Measurements from ENCODE around the gene IGSF8.

IGSF8 gene, protein sequence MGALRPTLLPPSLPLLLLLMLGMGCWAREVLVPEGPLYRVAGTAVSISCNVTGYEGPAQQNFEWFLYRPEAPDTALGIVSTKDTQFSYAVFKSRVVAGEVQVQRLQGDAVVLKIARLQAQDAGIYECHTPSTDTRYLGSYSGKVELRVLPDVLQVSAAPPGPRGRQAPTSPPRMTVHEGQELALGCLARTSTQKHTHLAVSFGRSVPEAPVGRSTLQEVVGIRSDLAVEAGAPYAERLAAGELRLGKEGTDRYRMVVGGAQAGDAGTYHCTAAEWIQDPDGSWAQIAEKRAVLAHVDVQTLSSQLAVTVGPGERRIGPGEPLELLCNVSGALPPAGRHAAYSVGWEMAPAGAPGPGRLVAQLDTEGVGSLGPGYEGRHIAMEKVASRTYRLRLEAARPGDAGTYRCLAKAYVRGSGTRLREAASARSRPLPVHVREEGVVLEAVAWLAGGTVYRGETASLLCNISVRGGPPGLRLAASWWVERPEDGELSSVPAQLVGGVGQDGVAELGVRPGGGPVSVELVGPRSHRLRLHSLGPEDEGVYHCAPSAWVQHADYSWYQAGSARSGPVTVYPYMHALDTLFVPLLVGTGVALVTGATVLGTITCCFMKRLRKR

DNA sequence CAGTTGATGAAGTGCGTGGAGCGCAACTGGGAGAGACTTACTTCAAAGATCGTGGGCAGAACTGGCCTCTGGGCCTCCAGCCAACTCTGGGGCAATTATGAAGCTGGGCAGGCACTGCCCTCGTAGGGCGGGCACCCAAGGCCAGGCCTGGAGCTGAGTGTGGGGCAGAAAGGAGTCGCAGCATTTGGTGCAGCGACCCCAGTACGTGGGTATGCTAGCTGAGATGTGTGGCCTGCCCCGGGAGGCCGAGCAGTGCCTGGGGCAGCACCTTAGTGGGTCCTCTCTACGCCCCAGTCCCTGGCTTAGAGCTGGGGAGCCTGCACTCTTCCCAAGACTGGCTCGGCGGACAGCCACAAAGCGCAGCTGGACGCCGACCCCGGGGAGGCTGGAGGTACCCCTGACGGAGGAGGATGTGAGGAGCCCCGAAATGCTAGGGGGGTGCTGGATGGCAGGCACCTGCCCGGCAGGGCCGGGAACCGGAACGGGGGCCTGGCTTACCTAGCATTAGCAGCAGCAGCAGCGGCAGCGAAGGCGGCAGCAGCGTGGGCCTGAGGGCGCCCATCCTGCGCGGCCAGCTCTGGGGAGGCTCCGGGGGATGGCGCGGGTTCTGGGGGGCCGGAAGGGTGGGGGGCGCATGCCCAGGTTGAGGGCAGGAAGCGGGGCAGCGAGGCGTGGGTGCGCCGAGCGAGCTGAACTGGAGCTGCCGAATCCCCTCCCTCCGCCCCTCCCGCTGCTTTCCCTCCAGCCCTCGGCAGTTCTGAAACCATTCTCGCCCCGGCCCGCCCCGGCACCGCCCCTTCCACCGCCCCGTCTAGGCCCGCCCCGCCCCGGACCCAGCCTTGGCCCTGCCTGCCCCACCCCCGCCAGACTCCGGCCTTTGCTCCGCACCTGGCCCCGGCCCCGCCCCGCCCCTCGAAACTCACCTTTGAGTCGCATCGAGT is at the start of gene IGSF8:
Gene IGSF8 (minus strand): TSS at position 709 of the 941 bp plus-strand sequence. CDS start 147 bp downstream, at position 562.
- peak; percentile 98 for DNase-seq

DNA sequence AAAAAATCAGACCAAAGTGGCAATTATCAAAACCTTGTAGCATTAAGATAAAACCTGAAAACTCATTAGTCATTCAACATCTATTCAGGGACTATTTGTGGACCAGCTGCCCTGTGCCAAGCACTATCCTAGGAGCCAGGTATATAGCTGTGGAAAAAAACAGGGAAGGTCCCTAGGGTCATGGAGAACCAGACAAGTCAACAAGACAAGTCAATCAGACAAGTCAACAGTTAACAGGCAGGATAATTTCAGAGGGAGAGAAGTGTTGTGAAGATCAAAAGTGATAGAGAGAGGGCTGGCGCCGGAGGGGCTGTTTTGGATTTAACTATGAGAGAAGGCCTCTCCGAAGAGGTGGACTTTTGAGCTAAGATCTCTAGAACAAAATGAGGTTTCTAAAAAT is 49.7 kb upstream of the IGSF8 start:
- DNase-seq, result no peak

DNA sequence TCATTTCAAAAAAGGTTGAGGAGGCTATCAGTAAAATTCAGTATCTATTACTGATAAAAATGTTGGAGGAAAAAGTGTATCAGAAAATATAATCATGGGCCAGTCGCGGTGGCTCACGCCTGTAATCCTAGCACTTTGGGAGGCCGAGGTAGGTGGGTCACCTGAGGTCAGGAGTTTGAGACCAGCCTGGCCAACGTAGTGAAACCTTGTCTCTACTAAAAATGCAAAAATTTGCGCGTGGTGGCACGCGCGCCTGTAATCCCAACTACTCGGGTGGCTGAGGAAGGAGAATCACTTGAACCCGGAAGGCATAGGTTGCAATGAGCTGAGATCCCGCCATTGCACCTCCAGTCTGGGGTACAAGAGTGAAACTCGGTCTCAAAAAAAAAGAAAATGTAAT is 47.7 kb upstream of the IGSF8 start:
- no peak for DNase-seq

DNA sequence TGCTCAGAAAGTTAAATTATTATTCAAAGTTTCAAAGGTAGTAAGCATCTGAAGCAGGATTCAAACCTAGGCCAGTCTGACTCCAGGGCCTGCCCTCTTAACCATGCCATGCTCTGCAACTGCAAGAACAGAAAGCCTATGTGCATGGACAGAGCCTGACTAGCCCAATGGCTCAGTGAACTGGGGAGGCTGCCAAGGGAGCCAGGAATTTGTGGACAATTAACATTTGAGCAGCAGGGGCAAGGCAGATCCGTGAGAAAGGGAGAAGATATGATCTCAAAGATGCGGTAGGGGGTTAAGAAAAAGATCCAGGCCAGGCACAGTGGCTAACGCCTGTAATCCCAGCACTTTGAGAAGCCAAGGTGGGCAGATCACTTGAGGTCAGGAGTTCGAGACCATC is 46.5 kb upstream of the IGSF8 start:
- no peak for DNase-seq

DNA sequence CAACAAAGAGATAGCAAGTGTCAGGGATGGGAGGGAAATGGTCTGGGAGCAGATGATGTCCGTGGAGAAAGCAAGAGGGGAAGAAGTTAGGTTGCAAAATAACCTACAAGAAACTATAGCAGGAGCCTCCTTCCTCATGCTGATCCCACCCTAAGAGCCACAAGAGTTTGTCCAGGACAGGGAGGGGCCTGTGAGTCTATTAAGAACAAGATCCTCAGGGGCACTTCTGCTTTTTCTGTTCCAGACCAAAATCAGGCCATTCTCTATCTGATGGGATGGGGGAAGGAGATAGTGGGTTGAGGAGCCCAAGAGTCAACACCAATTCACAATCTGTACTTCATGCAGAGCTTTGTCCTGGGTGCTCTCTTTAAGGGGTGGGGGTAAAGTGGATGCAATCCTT is 45.3 kb upstream of the IGSF8 start:
- DNase-seq, result no peak

DNA sequence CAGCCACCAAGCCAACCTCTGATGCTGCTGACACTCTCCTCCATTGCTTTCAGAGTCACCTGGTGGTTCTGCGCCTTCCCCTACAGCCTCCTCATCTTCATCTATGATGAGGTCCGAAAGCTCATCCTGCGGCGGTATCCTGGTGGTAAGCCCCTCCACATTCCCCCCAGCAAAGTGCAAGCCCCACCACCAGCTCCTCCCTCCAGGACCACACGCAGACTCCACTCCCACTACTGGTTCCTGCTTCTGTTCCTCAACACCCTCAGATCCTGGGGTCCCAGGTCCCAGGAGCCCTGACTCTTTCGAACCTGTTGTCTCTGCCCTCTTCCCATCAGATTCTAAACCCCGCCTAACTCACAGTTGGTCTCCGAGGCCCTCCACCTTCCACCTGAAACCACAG is 41.4 kb upstream of the IGSF8 start:
- DNase-seq, result no peak

DNA sequence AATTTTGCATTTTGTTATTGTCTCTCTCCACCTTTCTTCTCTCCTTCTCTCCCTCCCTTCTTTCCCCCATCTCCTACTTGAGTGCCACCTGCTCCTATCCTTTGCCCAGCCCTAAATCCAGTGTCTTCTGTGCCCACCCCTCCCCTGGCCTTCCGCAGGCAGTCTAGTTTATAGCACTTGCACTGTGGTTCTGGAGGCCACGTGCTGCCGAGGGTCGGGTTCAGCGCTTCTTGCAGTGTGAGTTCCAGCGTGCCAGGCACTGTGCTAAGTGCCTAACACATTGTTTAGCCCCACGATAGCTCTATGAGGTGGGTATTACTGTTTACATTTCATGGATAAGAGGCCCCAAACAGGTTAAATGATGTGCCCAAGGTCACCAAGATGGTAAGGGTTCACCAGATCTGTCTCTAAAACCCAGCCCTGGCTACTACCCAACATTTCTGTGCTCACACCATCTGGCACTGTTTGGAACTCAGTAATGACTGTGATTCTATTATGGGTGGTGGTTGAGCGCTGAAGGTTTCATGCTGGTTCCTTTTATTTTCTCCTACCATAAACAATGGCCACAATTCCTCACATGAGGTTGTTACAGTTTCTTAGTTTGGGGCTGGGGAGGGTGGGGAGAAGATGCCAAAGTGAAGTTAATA is 38.9 kb upstream of the IGSF8 start:
- DNase-seq, result no peak

DNA sequence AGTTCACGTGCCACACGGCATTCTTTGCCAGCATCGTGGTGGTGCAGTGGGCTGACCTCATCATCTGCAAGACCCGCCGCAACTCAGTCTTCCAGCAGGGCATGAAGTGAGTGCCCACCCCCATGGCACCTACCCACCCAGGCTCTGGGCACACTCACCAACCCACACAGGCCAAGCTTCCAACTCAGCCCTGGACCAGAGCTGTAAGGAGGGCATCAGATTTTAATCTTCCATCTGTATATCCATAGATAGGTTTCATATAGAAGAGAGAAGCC is 38.4 kb upstream of the IGSF8 start:
- no peak for DNase-seq

DNA sequence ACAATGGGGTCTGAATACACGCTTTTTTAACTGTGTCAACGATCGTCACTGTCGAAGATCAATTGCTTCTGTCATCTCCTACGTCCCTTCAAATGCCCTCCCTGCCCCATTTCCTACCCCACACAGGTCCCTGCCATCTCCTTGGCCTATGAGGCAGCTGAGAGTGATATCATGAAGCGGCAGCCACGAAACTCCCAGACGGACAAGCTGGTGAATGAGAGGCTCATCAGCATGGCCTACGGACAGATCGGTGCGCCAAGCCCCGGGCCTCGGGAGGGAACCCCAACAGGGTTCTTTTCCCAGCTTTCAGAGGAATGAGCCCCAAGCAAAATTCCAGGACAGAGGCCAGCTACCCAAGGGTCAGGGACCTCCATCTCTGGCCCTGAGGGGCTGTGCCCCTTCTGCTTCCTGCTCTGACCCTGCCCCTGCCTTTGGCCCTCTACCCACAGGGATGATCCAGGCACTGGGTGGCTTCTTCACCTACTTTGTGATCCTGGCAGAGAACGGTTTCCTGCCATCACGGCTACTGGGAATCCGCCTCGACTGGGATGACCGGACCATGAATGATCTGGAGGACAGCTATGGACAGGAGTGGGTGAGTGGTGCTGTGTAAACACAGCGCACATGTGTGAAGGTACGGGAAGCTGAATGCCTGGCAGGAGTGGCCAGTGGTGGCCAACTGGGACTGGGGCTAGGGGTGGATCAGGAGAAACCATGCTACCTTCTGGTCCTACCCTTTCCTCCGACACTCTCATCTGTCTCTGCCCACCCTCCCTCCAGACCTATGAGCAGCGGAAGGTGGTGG is 37.9 kb upstream of the IGSF8 start:
- DNase-seq, result no peak

DNA sequence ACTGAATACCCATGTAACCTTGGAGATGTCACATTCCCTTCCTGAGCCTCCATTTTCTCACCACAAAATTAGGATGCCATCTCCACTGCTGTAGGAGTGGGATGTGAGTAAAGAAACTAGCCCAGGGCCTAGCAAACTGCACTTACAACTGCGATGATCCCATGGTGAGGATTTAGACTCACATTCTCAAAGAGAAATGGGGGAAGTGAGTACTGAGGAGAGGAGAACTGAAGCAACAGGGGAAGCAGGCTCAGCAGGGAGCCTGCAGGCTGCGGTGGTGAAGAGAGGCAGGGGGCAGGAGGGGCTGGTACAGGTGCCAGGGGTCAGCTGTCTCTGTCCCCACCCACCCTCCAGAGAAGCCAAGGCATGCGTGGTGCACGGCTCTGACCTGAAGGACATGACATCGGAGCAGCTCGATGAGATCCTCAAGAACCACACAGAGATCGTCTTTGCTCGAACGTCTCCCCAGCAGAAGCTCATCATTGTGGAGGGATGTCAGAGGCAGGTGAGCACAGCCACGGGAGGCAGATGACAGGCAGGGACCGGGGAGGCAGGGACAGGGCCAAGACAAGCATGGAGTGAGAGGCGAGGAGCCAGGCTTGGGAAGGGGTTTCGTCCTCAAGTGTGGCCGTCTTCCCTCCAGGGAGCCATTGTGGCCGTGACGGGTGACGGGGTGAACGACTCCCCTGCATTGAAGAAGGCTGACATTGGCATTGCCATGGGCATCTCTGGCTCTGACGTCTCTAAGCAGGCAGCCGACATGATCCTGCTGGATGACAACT is 36.6 kb upstream of the IGSF8 start:
- DNase-seq, result no peak

DNA sequence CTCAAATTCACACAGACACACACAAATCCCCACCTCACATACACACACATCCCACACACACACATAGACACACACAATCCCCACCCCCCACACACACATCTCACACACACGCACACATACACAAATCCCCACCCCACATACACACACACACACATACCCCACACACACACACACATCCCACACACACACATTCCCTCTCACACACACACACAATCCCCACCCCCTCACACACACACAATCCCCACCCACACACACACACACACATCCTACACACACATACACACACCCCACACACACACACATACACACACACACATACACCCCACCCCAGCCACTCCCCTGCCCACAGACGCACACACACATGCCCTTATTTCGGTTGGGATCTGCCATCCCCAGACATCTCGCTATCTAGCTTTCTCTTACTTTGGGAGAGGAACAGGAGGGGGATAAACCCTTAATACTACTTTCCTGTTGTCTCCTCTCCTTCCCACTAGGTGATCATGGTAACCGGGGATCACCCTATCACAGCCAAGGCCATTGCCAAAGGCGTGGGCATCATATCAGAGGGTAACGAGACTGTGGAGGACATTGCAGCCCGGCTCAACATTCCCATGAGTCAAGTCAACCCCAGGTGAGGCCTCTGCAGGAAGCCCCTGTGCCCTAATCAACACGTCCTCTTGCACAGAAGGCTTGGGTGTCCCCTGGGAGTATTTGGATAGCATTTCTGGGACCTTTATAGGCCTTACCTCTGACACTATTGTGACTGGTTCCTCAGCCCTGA is 35.8 kb upstream of the IGSF8 start:
- DNase-seq, result no peak

DNA sequence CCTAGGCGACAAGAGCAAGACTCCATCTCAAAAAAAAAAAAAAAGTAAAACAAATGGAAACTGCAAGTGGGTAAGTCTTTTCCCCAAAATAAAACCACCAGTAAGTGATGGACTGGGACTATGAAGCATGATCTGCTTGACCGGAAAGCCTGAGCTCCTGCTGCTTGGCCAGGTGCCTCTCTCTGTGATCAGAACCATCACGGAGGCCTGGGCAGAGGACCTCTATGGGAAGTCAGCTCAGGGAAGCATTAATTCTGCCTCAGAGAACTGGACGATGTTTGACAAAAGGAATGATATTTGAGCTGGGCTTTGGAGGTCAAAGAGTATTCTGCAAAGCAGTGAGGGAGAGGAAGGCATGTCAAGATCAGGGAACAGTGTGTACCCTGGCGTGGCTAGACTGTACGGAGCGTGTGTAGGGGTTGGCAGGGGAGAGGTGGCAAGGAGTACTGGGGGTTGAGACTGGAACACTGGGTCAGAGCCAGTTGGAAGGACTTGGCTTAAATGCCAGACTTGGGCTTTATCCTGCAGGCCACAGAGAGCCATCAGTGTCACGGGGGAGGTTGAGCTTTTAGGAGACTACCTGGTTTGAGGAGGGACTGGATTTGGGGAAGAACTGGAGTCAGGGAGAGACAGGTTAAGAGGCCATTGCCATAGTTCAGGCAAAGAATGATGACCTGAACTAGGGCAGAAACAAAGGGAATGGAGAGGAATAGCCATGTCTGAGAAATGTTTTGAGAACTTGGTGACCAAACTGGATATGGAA is 33.6 kb upstream of the IGSF8 start:
- no peak for DNase-seq

DNA sequence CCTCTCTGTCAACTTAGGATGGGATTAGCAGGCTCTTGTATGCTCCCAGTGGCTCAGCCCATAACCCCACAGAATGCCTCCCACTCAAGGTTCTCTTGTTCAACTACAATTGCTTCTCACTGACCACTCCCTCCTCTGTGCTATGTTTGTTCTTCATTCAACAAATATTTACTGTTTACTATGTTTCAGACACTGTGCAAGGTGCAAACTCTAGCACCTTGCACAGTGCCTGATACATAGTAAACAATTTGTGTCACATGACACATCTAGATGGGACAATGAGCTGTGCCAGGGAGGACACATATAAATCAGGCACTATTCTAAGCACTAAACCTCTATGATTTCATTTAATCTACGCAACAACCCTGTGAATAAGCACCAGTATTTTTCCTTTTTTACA is 32.5 kb upstream of the IGSF8 start:
- DNase-seq, result no peak

DNA sequence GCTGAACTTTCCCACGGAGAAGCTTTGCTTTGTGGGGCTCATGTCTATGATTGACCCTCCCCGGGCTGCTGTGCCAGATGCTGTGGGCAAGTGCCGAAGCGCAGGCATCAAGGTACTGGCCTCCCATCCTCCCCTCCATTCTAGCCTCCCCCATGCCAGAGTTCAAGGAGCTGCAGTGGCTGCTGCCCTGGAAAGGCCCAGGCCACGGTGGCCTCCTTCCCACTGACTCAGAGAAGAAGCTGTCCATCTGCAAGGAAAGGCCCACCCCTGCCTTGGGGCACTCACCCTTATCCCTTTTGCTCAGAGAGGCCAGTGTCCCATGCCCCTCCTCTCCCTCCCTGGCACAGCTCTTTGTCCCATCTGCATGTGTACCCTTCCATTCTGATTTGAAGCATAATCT is 32.1 kb upstream of the IGSF8 start:
- DNase-seq, result no peak

DNA sequence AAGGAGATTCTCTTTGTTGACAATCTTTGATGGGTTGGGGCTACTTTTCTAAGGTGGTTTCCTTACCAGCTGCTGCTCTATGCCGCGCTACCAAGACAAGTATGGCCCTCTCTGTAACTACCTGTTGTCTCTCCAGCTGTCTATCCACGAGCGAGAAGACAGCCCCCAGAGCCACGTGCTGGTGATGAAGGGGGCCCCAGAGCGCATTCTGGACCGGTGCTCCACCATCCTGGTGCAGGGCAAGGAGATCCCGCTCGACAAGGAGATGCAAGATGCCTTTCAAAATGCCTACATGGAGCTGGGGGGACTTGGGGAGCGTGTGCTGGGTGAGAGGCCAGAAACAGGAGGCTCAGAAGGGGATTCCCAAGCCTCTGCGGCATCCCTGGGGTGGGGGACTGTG is 31.5 kb upstream of the IGSF8 start:
- DNase-seq, result no peak

DNA sequence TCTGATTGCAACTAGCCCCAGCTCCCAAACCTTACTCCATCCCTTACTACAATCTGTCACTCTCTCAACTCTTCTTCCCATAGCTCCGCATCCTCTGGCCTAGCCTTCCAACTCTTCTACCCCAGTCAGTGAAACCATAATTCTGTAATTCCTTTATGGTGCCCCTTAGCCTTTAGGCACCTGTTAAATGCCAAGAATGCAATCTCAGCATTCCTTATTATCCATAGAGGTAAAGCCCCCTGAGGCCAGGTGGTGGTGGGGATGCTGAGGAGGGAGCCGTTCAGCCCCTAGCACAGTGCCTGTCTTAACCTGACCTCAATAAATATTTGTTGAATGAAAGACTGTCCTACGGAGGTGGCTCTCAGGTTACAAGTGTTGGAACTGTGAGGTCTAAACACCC is 31.1 kb upstream of the IGSF8 start:
- no peak for DNase-seq

DNA sequence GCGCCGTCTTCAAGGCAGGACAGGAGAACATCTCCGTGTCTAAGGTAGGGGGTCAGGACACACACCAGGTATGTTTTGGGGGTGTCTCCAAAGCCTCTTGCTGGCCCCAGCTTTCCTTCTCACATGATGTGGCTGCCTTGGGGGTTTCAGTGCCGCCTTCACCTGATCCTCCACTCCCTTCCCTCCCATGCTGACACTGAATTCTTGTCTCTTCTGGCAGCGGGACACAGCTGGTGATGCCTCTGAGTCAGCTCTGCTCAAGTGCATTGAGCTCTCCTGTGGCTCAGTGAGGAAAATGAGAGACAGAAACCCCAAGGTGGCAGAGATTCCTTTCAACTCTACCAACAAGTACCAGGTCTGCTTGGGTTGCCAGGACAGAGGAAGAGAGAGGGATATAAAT is 30.6 kb upstream of the IGSF8 start:
- DNase-seq, result no peak

DNA sequence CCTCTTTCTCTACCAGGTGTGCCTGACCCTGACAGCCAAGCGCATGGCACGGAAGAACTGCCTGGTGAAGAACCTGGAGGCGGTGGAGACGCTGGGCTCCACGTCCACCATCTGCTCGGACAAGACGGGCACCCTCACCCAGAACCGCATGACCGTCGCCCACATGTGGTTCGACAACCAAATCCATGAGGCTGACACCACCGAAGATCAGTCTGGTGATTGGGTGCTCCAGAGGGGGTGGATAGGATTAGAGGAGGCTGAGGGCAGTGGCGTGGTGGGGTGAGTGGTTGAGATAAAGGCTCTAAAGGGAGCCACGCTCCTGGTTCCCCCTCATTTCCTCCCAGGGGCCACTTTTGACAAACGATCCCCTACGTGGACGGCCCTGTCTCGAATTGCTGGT is 30.2 kb upstream of the IGSF8 start:
- no peak for DNase-seq

DNA sequence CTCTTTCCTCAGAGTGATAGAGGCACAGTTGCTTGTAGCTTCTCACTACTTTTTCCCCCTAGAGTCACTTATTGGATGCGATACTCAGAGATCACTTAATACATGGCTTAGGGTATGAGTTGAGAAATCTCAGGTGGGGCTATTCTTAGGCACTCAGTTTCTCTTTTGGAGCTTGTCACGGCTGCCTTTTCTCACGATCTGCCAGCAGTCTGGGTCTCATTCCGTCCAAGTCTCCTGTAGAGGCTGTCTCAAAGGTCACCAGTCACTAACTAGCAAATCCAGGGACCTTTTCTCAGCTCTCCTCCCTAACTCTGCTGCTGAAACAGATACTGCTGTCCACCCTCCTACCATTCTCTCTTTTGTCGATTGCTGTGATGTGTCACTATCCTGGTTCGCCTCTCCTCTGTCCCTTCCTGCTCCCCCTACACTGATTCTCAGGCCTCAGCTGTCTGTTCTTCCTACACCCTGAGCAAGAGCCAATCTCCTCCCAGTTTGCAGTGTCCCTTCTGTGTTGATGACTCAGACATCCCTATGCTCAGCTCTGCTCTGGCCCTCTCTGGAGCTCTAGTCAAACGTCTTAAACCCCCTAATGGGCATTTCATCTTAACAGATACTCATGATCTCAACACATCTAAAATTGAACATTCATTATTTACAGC is 29.6 kb upstream of the IGSF8 start:
- DNase-seq, result no peak

DNA sequence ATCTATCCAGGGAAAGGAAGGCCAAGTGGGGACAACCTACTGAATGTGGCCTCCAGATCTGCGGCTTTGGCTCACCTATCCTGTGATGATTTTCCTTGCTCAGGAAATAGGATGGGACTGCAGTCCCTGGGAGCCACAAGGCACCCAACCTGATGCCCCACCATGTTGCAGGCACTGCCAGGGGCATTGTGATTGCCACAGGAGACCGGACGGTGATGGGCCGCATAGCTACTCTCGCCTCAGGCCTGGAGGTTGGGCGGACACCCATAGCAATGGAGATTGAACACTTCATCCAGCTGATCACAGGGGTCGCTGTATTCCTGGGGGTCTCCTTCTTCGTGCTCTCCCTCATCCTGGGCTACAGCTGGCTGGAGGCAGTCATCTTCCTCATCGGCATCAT is 29.0 kb upstream of the IGSF8 start:
- DNase-seq, result no peak

Data from NCI-H2107 (cell line).